ENCODE measurements around the gene ACVR1C. TPM values are rescaled to one million over a fixed set of nuclear protein-coding genes. Genes with fewer than 3 reads are reported as not detected.

ACVR1C gene
- total RNA-seq, 1 donor from 2014 or later: not detected

DNA sequence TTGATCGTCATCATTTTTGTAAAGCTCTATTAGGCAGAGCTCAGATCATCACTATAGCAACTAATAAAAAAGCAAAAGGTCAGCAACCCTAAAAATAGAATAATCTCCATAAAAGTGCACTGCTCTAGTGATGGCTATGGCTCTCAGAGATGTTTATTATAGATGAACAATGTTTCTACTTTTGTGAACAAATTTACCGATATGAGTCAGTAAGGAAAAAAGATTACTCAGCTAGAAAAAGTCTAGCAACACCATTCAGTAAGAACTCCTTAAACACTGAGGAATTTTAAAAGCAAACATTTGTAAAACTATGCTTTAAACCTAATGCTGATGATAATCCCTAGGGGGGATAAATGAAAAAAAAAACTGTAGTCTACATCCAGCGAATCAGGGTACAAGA is 69.6 kb downstream of the ACVR1C start:
- TF ChIP-seq, protein P1, sequence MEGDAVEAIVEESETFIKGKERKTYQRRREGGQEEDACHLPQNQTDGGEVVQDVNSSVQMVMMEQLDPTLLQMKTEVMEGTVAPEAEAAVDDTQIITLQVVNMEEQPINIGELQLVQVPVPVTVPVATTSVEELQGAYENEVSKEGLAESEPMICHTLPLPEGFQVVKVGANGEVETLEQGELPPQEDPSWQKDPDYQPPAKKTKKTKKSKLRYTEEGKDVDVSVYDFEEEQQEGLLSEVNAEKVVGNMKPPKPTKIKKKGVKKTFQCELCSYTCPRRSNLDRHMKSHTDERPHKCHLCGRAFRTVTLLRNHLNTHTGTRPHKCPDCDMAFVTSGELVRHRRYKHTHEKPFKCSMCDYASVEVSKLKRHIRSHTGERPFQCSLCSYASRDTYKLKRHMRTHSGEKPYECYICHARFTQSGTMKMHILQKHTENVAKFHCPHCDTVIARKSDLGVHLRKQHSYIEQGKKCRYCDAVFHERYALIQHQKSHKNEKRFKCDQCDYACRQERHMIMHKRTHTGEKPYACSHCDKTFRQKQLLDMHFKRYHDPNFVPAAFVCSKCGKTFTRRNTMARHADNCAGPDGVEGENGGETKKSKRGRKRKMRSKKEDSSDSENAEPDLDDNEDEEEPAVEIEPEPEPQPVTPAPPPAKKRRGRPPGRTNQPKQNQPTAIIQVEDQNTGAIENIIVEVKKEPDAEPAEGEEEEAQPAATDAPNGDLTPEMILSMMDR (IDR thresholded peaks at IDR 0.05): no peak
- H3K27me3 ChIP-seq: no peaks in the 10 kb centered on the region
- no peak overlapping the region for H3K4me3 ChIP-seq
- H3K9me3 ChIP-seq: no peaks in the 10 kb centered on the region
- intact Hi-C loops (cut with DNase I): no loop called here
- no peak for DNase-seq (ENCODE audit: low spot score in 2 of 2)
- no peaks in the 10 kb centered on the region for H3K36me3 ChIP-seq
- no peaks in the 10 kb centered on the region for H3K4me1 ChIP-seq
- H3K27ac ChIP-seq: no peak overlapping the region

- intact Hi-C loops (cut with DNase I): no loop called here
- Histone ChIP-seq H3K4me3 (no peak overlapping the region), H3K27me3 (no peaks in the 10 kb centered on the region), H3K4me1 (no peaks in the 10 kb centered on the region), H3K36me3 (no peaks in the 10 kb centered on the region), H3K27ac (no peak overlapping the region), H3K9me3 (no peaks in the 10 kb centered on the region)
- TF ChIP-seq, protein P1 (IDR thresholded peaks at IDR 0.05): no peak
- no peak for DNase-seq (ENCODE audit: low spot score in 2 of 2)
These were observed 70.9 kb downstream of the ACVR1C start for GRCh38 chr2:157557770-157558169.

GRCh38 chr2:157540102-157540501 is 88.6 kb downstream of the ACVR1C start:
- intact Hi-C loops (cut with DNase I): no loop called here
- DNase-seq (ENCODE audit: low spot score in 2 of 2): no peak
- TF ChIP-seq, protein P1 (IDR thresholded peaks at IDR 0.05): no peak

DNA sequence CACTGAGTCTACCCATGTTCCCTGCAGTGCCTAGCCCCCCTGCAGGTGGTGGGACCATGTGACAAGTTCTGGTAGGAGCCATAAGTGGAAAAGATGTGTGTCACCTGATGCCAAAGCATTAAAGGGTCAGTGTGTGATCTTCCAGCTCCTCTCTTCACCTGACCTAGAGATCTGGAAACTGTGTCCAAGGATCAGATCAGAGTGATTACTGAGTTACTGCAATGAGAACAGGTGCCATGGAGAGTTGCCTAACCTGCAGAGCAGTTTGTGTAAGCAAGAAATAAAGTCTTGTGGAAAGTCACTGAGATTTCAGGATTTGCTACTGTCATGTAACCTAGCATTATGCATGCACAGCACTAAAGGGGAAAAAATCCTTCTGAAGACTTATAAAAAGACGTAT is 90.6 kb downstream of the ACVR1C start:
- TF ChIP-seq, protein P1 (IDR thresholded peaks at IDR 0.05): no peak
- DNase-seq (ENCODE audit: low spot score in 2 of 2): no peak
- Histone ChIP-seq H3K27me3 (no peaks in the 10 kb centered on the region), H3K36me3 (no peaks in the 10 kb centered on the region), H3K4me1 (no peaks in the 10 kb centered on the region), H3K27ac (no peak overlapping the region), H3K9me3 (no peaks in the 10 kb centered on the region), H3K4me3 (no peak overlapping the region)
- intact Hi-C loops (cut with DNase I): no loop called here

More at GRCh38 chr2:157540102-157540501, 88.6 kb downstream of the ACVR1C start:
- Histone ChIP-seq H3K27ac (no peak overlapping the region), H3K4me3 (no peak overlapping the region), H3K9me3 (no peaks in the 10 kb centered on the region), H3K36me3 (no peaks in the 10 kb centered on the region), H3K27me3 (no peaks in the 10 kb centered on the region), H3K4me1 (no peaks in the 10 kb centered on the region)

- no peaks in the 10 kb centered on the region for H3K36me3 ChIP-seq
- TF ChIP-seq, protein P1 (IDR thresholded peaks at IDR 0.05): no peak
- no peaks in the 10 kb centered on the region for H3K9me3 ChIP-seq
- intact Hi-C loops (cut with DNase I): no loop called here
- no peak for DNase-seq (ENCODE audit: low spot score in 2 of 2)
- no peak overlapping the region for H3K4me3 ChIP-seq
- H3K27ac ChIP-seq: no peak overlapping the region
- H3K4me1 ChIP-seq: no peaks in the 10 kb centered on the region
- no peaks in the 10 kb centered on the region for H3K27me3 ChIP-seq
These were observed 91.8 kb downstream of the ACVR1C start for GRCh38 chr2:157536815-157537214.
